H9 (cell line): ENCODE measurements around the gene CACNA2D4. TPM values are rescaled to one million over a fixed set of nuclear protein-coding genes. Genes with fewer than 3 reads are reported as not detected.

Source experiments
- DNase-seq: peaks from one replicate; pipeline ENCODE4 v3.0.0-alpha.2; 2017
- H2AFZ ChIP-seq: one replicate; pipeline ENCODE4 v1.6.1; 2013; ENCODE audit warnings: mild to moderate bottlenecking, low read length, control low read depth, moderate library complexity
- H2AK5ac ChIP-seq: 2 replicates; pipeline ENCODE4 v1.6.1; 2013; ENCODE audit warnings: low read length, control low read depth, mixed read lengths; ENCODE audit not compliant: insufficient read length
- H2BK120ac ChIP-seq: one replicate; pipeline ENCODE4 v1.6.1; 2013; ENCODE audit warnings: low read depth, mild to moderate bottlenecking, low read length, control low read depth, inconsistent platforms; ENCODE audit not compliant: poor library complexity, severe bottlenecking
- H2BK12ac ChIP-seq: 2 replicates; pipeline ENCODE4 v1.6.1; 2013; ENCODE audit warnings: low read length, control low read depth, mixed read lengths, low read depth; ENCODE audit not compliant: insufficient read length
- H2BK15ac ChIP-seq: 2 replicates; pipeline ENCODE4 v1.6.1; 2013; ENCODE audit warnings: low read depth, low read length, control low read depth
- H2BK20ac ChIP-seq: one replicate; pipeline ENCODE4 v1.6.1; 2013; ENCODE audit warnings: low read depth, mild to moderate bottlenecking, low read length, control low read depth, inconsistent platforms; ENCODE audit not compliant: poor library complexity, severe bottlenecking
- H2BK5ac ChIP-seq: 2 replicates; pipeline ENCODE4 v1.6.1; 2013; ENCODE audit warnings: low read length, control low read depth, mixed read lengths; ENCODE audit not compliant: insufficient read length
- H3K14ac ChIP-seq: 2 replicates; pipeline ENCODE4 v1.6.1; 2013; ENCODE audit warnings: low read length, control low read depth; ENCODE audit not compliant: insufficient read depth
- H3K18ac ChIP-seq: 2 replicates; pipeline ENCODE4 v1.6.1; 2013; ENCODE audit warnings: low read depth, mild to moderate bottlenecking, mixed read lengths, low read length, control low read depth; ENCODE audit not compliant: insufficient read length
- H3K23ac ChIP-seq: 2 replicates; pipeline ENCODE4 v1.6.1; 2013; ENCODE audit warnings: low read length, control low read depth, mixed read lengths, low read depth; ENCODE audit not compliant: insufficient read length
- H3K23me2 ChIP-seq: 2 replicates; pipeline ENCODE4 v1.6.1; 2013; ENCODE audit warnings: low read depth, mild to moderate bottlenecking, mixed read lengths, low read length, control low read depth; ENCODE audit not compliant: insufficient read length, poor library complexity, severe bottlenecking
- H3K27ac ChIP-seq: 2 replicates; pipeline ENCODE4 v1.5.1; 2013; ENCODE audit warnings: low read length, control low read depth, mixed read lengths, low read depth; ENCODE audit not compliant: insufficient read length
- H3K27me3 ChIP-seq: 2 replicates; pipeline ENCODE4 v1.6.1; 2013; ENCODE audit warnings: low read length, control low read depth, inconsistent platforms; ENCODE audit not compliant: insufficient read depth
- H3K4ac ChIP-seq: 2 replicates; pipeline ENCODE4 v1.6.1; 2013; ENCODE audit warnings: low read depth, mild to moderate bottlenecking, control low read depth, inconsistent platforms, low read length, moderate library complexity
- H3K4me1 ChIP-seq: 2 replicates; pipeline ENCODE4 v1.6.1; 2013; ENCODE audit warnings: low read length, control low read depth, inconsistent platforms; ENCODE audit not compliant: insufficient read depth
- H3K4me2 ChIP-seq: 2 replicates; pipeline ENCODE4 v1.6.1; 2013; ENCODE audit warnings: low read length, control low read depth, mixed read lengths; ENCODE audit not compliant: insufficient read length, insufficient read depth
- H3K56ac ChIP-seq: 2 replicates; pipeline ENCODE4 v1.6.1; 2013; ENCODE audit warnings: low read depth, mild to moderate bottlenecking, mixed read lengths, low read length, control low read depth; ENCODE audit not compliant: insufficient read length
- H3K79me1 ChIP-seq: 2 replicates; pipeline ENCODE4 v1.6.1; 2013; ENCODE audit warnings: low read depth, mild to moderate bottlenecking, moderate library complexity, low read length, control low read depth, inconsistent platforms; ENCODE audit not compliant: insufficient read depth, poor library complexity, severe bottlenecking
- H3K79me2 ChIP-seq: 2 replicates; pipeline ENCODE4 v1.6.1; 2013; ENCODE audit warnings: low read length, control low read depth, inconsistent platforms; ENCODE audit not compliant: insufficient read depth
- H3K9ac ChIP-seq: 2 replicates; pipeline ENCODE4 v1.6.1; 2013; ENCODE audit warnings: low read length, control low read depth, mixed read lengths; ENCODE audit not compliant: insufficient read length; ENCODE audit errors: extremely low read depth
- H3K9me3 ChIP-seq: one replicate; pipeline ENCODE4 v1.6.1; 2013; ENCODE audit warnings: low read depth, low read length, inconsistent platforms; ENCODE audit not compliant: control insufficient read depth
- H3T11ph ChIP-seq: one replicate; pipeline ENCODE4 v1.6.1; 2013; ENCODE audit warnings: mild to moderate bottlenecking, low read length, control low read depth, inconsistent platforms
- H4K20me1 ChIP-seq: one replicate; pipeline ENCODE4 v1.6.1; 2013; ENCODE audit not compliant: control insufficient read depth, insufficient read length, insufficient read depth
- H4K5ac ChIP-seq: 2 replicates; pipeline ENCODE4 v1.6.1; 2013; ENCODE audit warnings: low read depth, mild to moderate bottlenecking, mixed read lengths, low read length, control low read depth; ENCODE audit not compliant: insufficient read length
- H4K8ac ChIP-seq: replicated peaks from 2 replicates; pipeline ENCODE4 v1.6.1; 2013; ENCODE audit warnings: low read length, control low read depth, mixed read lengths, low read depth; ENCODE audit not compliant: insufficient read length
- H4K91ac ChIP-seq: 2 replicates; pipeline ENCODE4 v1.6.1; 2013; ENCODE audit warnings: low read depth, mild to moderate bottlenecking, moderate library complexity, mixed read lengths, low read length, control low read depth; ENCODE audit not compliant: insufficient read length
- H3K27ac Mint-ChIP-seq, 3 experiments: 2 replicates in 2 of 3; 3 replicates in 1 of 3; pipeline ENCODE4 v1.8.0; 2020 to 2021; ENCODE audit warnings: mixed read lengths in 3 of 3, mild to moderate bottlenecking in 1 of 3, moderate library complexity in 1 of 3
- H3K27me3 Mint-ChIP-seq: 2 replicates; pipeline ENCODE4 v1.8.0; 2021; ENCODE audit warnings: low read depth, mild to moderate bottlenecking, moderate library complexity, mixed read lengths
- H3K36me3 Mint-ChIP-seq, 3 experiments: 2 replicates in 2 of 3; 3 replicates in 1 of 3; pipeline ENCODE4 v1.8.0; 2020 to 2021; ENCODE audit warnings: low read depth in 3 of 3, mixed read lengths in 3 of 3; ENCODE audit not compliant: insufficient read depth in 1 of 3
- H3K4me1 Mint-ChIP-seq, 2 experiments: 2 replicates each; pipeline ENCODE4 v1.8.0; 2020; ENCODE audit warnings: mixed read lengths in 2 of 2
- H3K4me3 Mint-ChIP-seq, 2 experiments: 2 replicates in 1 of 2; 3 replicates in 1 of 2; pipeline ENCODE4 v1.8.0; 2020 to 2021; ENCODE audit warnings: mild to moderate bottlenecking in 2 of 2, mixed read lengths in 2 of 2, moderate library complexity in 1 of 2
- H3K9me3 Mint-ChIP-seq, 2 experiments: 2 replicates in 1 of 2; 3 replicates in 1 of 2; pipeline ENCODE4 v1.8.0; 2020; ENCODE audit warnings: mild to moderate bottlenecking in 2 of 2, mixed read lengths in 2 of 2, moderate library complexity in 1 of 2
- WGBS: extraction: QIAGEN DNeasy Blood & Tissue Kit; methylation state at CpG from one replicate; pipeline ENCODE4 v1.1.7; 2013; ENCODE audit warnings: missing lambda C conversion rate, low lambda C conversion rate, mixed read lengths; ENCODE audit not compliant: insufficient read length; ENCODE audit errors: extremely low coverage; 5-methylcytosine and 5-hydroxymethylcytosine counted together
- total RNA-seq: library from RNA; stranded (reverse); gene quantifications from 2 replicates; pipeline ENCODE4 v1.2.1, GENCODE V29; 2021
- TF ChIP-seq, protein P1 (sequence below): fragments of 200-600 bp; sonication (generic); conservative IDR thresholded peaks from 3 replicates; pipeline ENCODE4 v1.8.0; 2021; ENCODE audit warnings: antibody characterized with exemption, mild to moderate bottlenecking

Gene CACNA2D4
- total RNA-seq, 1 experiment from 2014 or later = 0.79 TPM

DNA sequence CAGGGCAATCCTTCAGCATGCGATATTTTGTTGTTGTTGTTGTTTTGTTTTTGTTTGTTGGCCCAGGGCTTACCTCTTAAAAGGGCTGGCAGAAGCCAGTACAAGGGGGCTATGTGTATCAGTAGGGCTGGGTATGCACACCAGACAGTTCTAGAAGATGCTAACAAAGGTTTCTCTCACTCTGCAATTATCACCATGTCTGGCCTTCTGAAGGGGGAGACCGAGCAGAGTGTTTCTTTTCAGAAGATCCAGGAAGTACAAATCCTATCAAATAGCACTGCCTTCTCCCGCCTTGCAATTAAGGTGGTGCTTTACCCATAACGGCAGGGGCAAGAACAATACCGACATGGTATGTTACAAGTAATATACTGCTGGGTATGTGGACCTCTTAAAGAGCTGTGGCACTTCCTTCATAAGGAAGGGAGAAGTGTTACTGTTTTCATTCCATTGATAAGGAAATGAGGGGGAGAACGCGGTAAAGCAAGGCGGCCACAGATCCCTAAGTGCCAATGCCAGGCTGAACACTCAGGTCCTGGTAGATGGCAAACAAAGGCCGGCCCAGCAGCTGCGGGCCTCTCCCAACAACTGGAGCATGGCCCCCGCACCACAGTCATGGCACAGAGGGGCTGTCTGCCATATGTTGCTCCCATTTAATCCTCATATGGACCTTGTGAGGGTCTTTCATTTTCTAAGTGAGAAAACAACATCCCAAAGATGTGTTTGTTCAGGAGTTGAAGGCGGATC is 19.2 kb upstream of the CACNA2D4 start:
- no peaks in the 10 kb centered on the region for H3K79me1 ChIP-seq
- TF ChIP-seq, protein P1, sequence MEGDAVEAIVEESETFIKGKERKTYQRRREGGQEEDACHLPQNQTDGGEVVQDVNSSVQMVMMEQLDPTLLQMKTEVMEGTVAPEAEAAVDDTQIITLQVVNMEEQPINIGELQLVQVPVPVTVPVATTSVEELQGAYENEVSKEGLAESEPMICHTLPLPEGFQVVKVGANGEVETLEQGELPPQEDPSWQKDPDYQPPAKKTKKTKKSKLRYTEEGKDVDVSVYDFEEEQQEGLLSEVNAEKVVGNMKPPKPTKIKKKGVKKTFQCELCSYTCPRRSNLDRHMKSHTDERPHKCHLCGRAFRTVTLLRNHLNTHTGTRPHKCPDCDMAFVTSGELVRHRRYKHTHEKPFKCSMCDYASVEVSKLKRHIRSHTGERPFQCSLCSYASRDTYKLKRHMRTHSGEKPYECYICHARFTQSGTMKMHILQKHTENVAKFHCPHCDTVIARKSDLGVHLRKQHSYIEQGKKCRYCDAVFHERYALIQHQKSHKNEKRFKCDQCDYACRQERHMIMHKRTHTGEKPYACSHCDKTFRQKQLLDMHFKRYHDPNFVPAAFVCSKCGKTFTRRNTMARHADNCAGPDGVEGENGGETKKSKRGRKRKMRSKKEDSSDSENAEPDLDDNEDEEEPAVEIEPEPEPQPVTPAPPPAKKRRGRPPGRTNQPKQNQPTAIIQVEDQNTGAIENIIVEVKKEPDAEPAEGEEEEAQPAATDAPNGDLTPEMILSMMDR = no peak
- H3K27ac ChIP-seq = no peak overlapping the region
- H3K23me2 ChIP-seq = no peaks in the 10 kb centered on the region
- H3K23ac ChIP-seq = no peak overlapping the region
- no peak overlapping the region for H3K18ac ChIP-seq
- no peak overlapping the region for H4K91ac ChIP-seq
- no peak overlapping the region for H3T11ph ChIP-seq
- no peak for DNase-seq
- no peak overlapping the region for H2BK5ac ChIP-seq
- H3K27me3 ChIP-seq = no peaks in the 10 kb centered on the region
- no peaks in the 10 kb centered on the region for H3K27me3 Mint-ChIP-seq
- no peak overlapping the region for H4K5ac ChIP-seq
- H2BK15ac ChIP-seq = no peak overlapping the region
- no CpG with 5 or more reads among the region's 12 CpGs for WGBS
- H3K4me1 ChIP-seq = peaks cover 3% of the 10 kb centered on the region; the same call in 1 of the 2 replicates
- peak overlapping the region in 2 of 3 experiments; percentile 56 to 57; a peak in 3 of 7 replicates for H3K27ac Mint-ChIP-seq
- H2AFZ ChIP-seq = no peak overlapping the region
- no peak overlapping the region for H3K4me3 Mint-ChIP-seq
- no peak overlapping the region for H2AK5ac ChIP-seq
- no peak overlapping the region for H3K14ac ChIP-seq
- no peak overlapping the region for H3K4ac ChIP-seq
- no peaks in the 10 kb centered on the region for H4K20me1 ChIP-seq
- peaks cover 9 to 18% of the 10 kb centered on the region in 2 experiments for H3K4me1 Mint-ChIP-seq
- H3K9ac ChIP-seq = no peak overlapping the region
- H3K4me2 ChIP-seq = no peak overlapping the region
- no peak overlapping the region for H2BK20ac ChIP-seq
- H2BK12ac ChIP-seq = no peak overlapping the region
- no peak overlapping the region for H3K56ac ChIP-seq
- H3K79me2 ChIP-seq = no peaks in the 10 kb centered on the region
- no peaks in the 10 kb centered on the region for H3K9me3 ChIP-seq
- no peaks in the 10 kb centered on the region; a peak in 1 of 5 replicates for H3K9me3 Mint-ChIP-seq
- no peak overlapping the region for H4K8ac ChIP-seq
- peaks cover 0 to 13% (median 10%) of the 10 kb centered on the region in 3 experiments; a peak in 5 of 7 replicates for H3K36me3 Mint-ChIP-seq
- H2BK120ac ChIP-seq = no peak overlapping the region
